NCI-H1417 treated with DMSO at 0.1 percent for 48 hours (cell line): ENCODE results near the gene DACT2.

Source experiments
- DNase-seq: peaks from one replicate; lab custom pipeline; 2025; lab: John Stamatoyannopoulos, UW

DACT2 gene

GRCh38 chr6:168261234-168261633 is 58.3 kb downstream of the DACT2 start:
- DNase-seq = no peak

DNA sequence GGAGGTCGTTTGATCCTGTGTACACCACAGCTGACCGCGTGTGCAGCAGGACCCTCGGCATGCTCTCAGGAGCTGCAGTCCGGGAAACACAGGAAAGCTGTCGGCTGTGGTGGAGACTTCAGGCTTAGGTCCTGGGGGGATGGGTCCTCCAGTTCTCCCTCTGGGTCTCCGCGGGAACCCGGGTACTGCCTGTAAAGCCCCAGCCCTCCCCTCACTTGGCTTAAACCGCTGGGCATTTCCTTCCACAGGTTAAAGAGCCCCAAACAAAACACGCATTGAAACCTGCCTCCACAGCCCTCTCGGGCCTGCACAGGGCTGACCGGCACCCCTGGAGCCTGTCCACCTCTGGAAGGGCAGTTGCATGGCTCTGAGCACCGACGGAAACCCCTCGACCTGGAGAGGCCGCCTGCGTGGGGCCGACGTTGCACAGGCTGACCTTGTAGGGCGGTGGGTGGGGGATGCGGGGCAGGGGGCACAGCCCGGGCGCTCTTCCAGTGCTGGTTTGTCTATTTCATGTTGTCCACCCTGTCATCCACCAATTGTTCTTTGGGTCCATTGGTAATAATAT is 59.1 kb downstream of the DACT2 start:
- DNase-seq = no peak

- DNase-seq = no peak
Measured at GRCh38 chr6:168258795-168259194, 60.8 kb downstream of the DACT2 start.

- DNase-seq = no peak
Measured at GRCh38 chr6:168256940-168257339, 62.6 kb downstream of the DACT2 start.
